NOMO-1 treated with DMSO at 0.1 percent for 48 hours (cell line): ENCODE results near the gene WSB1.
"Not testable (repeated sequence)": the region's sequence is repeated elsewhere in the genome, so short reads cannot be mapped to it uniquely, and the experiment has no call there.

Experiments used
- DNase-seq: peaks from one replicate; lab custom pipeline; 2025; ENCODE audit not compliant: unreplicated experiment; lab: John Stamatoyannopoulos, UW

Gene WSB1

DNA sequence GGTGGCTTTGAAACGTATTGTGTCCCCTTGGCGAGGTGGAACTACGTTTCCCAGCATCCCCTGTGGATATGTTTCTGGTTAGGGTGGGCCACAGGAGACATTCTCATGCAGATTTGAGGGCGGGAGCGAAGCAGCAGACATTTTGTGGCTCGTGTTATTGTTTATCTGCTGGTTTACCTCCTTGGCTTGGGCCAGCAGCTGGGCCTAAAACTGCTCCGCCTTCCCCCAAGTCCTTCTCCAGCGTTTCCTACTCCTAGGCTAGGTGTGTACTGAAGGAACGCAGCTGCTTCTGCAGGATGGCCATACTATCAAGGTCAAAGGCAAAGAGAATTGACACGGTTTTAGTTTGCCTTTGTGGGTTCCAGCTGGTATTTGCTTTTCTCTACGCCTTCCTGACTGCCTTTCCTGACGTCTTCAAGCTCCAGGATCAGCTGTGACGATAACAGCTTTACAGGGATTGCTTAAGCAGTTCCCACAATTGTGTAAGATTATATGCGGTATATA, 17.2 kb upstream of the WSB1 start:
- DNase-seq = no peak

- not testable (repeated sequence) for DNase-seq
Observed at GRCh38 chr17:27279132-27279531, 14.8 kb upstream of the WSB1 start.

DNA sequence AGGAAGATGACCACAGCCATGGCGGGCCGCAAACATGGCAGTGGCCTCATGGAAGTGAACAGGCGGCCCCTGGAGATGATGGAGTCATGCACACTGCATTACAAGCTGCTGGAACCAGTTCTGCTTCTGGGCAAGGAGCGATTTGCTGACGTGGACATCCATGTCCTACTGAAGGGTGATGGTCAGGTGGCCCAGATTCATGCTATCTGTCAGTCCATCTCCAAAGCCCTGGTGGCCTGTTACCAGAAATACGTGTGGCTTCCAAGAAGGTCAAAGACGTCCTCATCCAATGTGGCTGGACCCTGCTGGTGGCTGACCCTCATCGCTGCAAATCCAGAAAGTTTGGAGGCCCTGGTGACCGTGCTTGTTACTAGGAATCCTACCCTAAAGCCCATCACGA, 13.4 kb upstream of the WSB1 start:
- no peak for DNase-seq

DNA sequence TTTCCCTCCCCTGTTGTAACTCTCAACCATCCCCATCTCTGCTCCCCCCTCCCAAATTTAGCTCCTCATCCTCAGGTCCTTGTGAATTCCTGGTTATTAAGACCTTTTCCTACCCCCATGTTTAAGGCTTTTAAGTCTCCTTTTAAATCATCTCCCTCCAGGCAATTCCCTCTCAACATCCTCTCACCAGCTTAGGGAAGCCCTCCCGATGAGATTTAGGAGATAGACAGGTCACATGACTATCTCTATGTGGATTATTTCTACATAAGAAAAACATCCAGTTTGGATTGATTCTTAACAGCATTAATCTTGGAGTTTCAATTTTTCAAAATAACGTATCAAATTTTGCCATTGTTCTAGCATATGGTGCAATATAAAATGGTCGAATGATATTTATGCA, 12.5 kb upstream of the WSB1 start:
- no peak for DNase-seq

- DNase-seq = peak; percentile 72
Observed at GRCh38 chr17:27282054-27282551, 11.8 kb upstream of the WSB1 start.

DNA sequence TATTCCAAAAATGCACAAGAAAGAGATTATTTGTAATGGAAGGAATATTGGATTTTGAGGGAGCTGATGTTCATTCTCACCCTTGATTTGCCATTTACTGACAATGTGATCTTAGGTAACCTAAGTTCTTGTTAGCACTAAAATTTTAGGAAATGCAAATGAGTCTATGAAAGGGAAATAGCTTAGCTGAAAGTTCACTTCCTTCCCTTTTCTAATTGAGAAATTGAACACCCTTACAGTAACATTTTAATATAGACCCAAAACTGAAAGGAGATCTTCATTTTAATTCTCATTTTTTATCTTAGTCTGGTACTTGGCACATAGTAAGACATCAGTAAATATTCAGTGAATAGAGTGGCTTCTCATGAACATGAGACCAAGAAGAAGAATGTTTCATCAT, 10.9 kb upstream of the WSB1 start:
- peak; percentile 76 for DNase-seq

DNA sequence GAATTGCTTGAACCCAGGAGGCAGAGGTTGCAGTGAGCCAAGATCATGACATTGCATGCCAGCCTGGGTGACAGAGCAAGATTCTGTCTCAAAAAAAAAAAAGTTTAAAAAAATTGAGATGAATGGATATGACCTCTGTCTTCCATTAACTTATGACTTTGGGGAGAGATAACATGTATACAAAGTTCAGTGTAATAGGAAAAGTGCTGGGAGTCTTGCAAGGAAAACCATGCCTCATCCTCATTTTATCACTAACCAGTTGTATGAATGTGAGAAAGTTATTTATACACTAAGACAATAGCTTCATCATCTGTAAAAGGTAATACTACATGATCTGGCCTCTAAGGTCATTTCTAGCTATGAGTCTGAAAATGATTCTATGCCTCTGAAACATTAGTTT, 10.2 kb upstream of the WSB1 start:
- DNase-seq = no peak

DNA sequence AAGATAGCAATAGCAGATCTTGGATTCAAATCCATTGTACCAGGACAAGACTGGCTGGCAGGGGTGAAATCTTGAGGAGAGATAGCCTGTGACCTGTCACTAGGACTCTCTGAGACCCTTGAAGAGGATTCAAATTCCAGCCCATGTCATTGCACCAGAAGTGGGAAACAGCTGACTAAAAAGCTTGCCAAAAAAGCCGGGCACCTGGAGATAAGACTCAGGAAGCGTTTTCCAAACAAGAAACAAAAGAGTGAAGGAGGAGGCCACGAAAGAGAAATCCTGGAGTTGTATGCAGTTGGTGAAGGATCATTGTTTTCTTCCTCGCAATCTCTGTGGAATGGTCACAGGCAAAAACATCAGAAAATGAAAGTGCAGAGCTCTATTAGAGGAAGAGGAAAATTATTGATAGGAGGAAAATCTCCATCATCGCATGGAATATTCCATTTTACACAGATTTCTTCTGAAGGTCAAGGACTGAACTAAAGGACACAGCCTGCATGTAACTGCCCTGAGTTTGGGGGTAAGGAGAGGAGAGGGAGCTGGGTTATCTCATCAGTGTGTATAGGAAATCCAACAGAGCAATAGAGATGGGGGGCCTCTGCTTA, 9.0 kb upstream of the WSB1 start:
- no peak for DNase-seq

- no peak for DNase-seq
Observed at GRCh38 chr17:27285516-27285915, 8.4 kb upstream of the WSB1 start.

DNA sequence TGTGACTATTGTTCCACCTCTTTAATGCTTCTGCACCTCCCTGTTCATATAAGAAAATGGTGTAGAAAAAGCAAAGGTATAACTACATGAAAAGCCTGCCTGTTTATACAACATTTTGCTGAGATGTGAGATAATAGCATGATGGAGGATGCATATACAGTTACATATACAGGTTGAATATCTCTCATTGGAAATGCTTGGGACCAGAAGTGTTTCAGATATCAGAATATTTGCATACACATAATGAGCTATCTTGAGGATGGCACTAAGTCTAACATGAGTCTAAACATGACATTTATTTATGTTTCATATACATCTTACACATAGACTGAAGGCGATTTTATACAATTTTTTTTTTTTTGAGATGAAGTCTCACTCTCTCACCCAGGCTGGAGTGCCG, 5.7 kb upstream of the WSB1 start:
- no peak for DNase-seq

DNA sequence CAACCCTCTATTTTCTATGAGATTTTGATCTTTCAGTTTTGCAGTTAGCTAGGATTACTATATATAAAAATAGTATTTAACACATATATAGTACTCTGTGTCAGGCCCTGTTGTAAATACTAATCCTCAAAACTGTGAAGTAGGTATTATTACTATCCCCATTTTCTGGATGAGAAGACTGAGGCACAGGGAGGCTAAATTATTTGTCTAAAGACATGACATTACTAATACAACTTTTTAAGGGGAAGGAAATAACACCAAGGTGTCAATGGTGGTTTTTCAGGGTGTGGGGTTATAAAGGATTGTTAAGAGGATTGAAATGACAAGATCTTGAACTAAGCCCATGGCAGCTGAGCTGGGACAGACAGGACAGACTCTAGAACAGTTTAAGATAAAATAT, 4.1 kb upstream of the WSB1 start:
- DNase-seq = no peak

GRCh38 chr17:27290916-27291598, 2.9 kb upstream of the WSB1 start:
- no peak for DNase-seq

DNA sequence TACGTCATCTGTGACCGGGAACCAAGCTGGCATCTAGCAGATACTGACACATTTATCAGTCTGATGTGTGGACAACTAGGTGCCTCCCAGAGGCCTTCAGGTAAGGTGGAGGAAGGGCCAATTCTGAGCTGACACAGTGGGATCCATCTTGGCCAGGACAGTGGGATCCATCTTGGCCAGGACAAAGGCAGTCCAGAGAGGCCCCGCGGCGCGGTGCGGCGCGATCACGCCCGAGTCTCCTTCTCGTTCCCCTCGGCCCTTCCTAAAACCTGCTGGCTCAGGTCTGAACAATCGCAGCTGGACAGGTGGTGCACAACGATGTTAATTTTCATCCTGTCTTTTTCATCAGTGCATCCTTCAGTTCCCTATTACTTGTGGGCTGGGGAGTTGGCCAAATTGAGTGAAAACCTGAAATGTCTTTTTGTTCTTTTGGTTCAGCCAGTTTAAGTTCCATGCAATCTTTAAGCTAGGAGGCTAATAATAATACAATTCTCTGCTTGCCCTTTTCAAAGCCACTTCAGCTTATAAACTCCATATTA, 486 bp upstream of the WSB1 start:
- DNase-seq = no peak

GRCh38 chr17:27294689-27295630, 1.0 kb downstream of the WSB1 start:
- peak; percentile 86 for DNase-seq

DNA sequence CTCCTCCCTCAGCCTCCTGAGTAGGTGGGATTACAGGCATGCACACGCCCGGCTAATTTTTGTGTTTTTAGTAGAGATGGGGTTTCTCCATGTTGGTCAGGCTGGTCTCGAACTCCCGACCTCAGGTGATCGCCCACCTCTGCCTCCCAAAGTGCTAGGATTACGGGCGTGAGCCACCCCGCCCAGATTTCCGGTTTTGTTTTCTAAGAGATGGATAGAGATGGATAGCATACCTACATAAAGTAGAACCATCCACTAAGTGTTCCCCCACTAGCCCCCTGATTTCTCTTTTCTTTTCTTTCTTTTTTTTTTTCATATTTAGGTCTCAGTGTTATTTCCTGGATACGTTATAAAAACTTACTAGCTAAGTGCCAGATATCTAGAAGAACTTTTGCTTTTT, 2.0 kb downstream of the WSB1 start:
- no peak for DNase-seq

GRCh38 chr17:27296428-27296979, 2.6 kb downstream of the WSB1 start:
- peak; percentile 14 for DNase-seq

GRCh38 chr17:27299384-27300049, 5.6 kb downstream of the WSB1 start:
- DNase-seq = no peak

GRCh38 chr17:27303734-27304133, 9.8 kb downstream of the WSB1 start:
- no peak for DNase-seq

GRCh38 chr17:27306276-27306835, 12.4 kb downstream of the WSB1 start:
- DNase-seq = no peak

- DNase-seq = no peak
Observed at GRCh38 chr17:27310565-27311110, 16.7 kb downstream of the WSB1 start.
